Spinal cord (tissue), 4 donors: ENCODE measurements around the gene FNTB. TPM values are rescaled to one million over a fixed set of nuclear protein-coding genes. Genes with fewer than 3 reads are reported as not detected.

Experiments used
- polyA plus RNA-seq, 2 donors: library from polyadenylated mRNA; unstranded; fragments of 120-200 nt; gene quantifications; one replicate each; pipeline ENCODE4 v1.2.1, GENCODE V29; 2013; ENCODE audit not compliant: insufficient read length in 2 of 2
- small RNA-seq: library from RNA; depleted of rRNA; stranded (forward); fragments of <200 nt; gene quantifications from one replicate; pipeline ENCODE3, GENCODE V24; 2014; ENCODE audit warnings: low replicate concordance
- total RNA-seq, 2 donors: library from RNA; depleted of rRNA in 1 of 2; stranded (reverse); fragments of 120-200 nt in 1 of 2; fragments of >200 nt in 1 of 2; gene quantifications; one replicate each; pipeline versions ENCODE4 v1.2.3 to v1.2.4, GENCODE V29; 2013 to 2014

The FNTB gene
- total and polyA plus RNA-seq, 4 donors, result 20.9 to 66.9 (median 43.2) TPM

Small RNA genes within 50 kb of the gene (small RNA-seq; reads per million reads assigned to genes)
- 0.85 reads per million, percentile 75 among the genes with 10 or more reads in this experiment for gene MIR4706

Other genes with a start within 250 kb of the FNTB start
- gene SPTB, start 107.0 kb upstream of the FNTB start, total RNA-seq, result 10 to 100 TPM; 19.0 to 31.1 TPM
- 10 to 100 TPM; 39.3 to 42.3 TPM for gene SPTB, start 107.0 kb upstream of the FNTB start, polyA plus RNA-seq
- 10 to 100 TPM; 62.1 to 67.5 TPM for gene CHURC1, start 72.4 kb upstream of the FNTB start, total RNA-seq
- gene CHURC1, start 72.4 kb upstream of the FNTB start, polyA plus RNA-seq, result 10 to 100 TPM; 38.7 to 45.7 TPM
- under 1 TPM in 1 of 2 donors, not detected in 1; 0.30 TPM for gene GPX2, start 44.1 kb upstream of the FNTB start, total RNA-seq
- gene GPX2, start 44.1 kb upstream of the FNTB start, polyA plus RNA-seq, result 1 to 10 TPM in 1 of 2 donors, under 1 TPM in 1; 0.43 to 1.2 TPM
- gene RAB15, start 14.6 kb upstream of the FNTB start, total RNA-seq, result 10 to 100 TPM; 23.5 to 25.6 TPM
- gene RAB15, start 14.6 kb upstream of the FNTB start, polyA plus RNA-seq, result 100 to 1,000 TPM in 1 of 2 donors, 10 to 100 TPM in 1; 89.6 to 102 TPM
- gene MAX, start 115.6 kb downstream of the FNTB start, total RNA-seq, result 10 to 100 TPM; 48.2 to 55.2 TPM
- gene MAX, start 115.6 kb downstream of the FNTB start, polyA plus RNA-seq, result 10 to 100 TPM; 75.3 to 76.7 TPM